HepG2 (cell line): ENCODE data around the gene ALDOA. TPM values are rescaled to one million over a fixed set of nuclear protein-coding genes. Genes with fewer than 3 reads are reported as not detected.

Experiments used
- BORCS8-MEF2B ChIP-seq: sonication (generic); formaldehyde crosslinking; IDR thresholded peaks from 2 replicates; pipeline ENCODE4 v1.8.0; 2022; ENCODE audit warnings: mild to moderate bottlenecking, missing genetic modification reagents
- IKZF5 ChIP-seq: IDR thresholded peaks from 2 replicates; pipeline ENCODE4 v1.6.1; 2018; ENCODE audit warnings: missing genetic modification reagents, mild to moderate bottlenecking, missing compliant biosample characterization
- MATR3 ChIP-seq: sonication (generic); formaldehyde crosslinking; IDR thresholded peaks from 2 replicates; pipeline ENCODE4 v1.4.0; 2020; ENCODE audit warnings: missing genetic modification reagents
- MBD4 ChIP-seq: IDR thresholded peaks from 2 replicates; pipeline ENCODE4 v1.6.1; 2012; ENCODE audit warnings: low read length, inconsistent platforms, borderline replicate concordance
- PCBP2 ChIP-seq: fragments of 200-400 bp; formaldehyde crosslinking; optimal IDR thresholded peaks from 2 replicates; pipeline ENCODE3; 2018; ENCODE audit warnings: low read length, low read depth; ENCODE audit not compliant: poor library complexity, severe bottlenecking
- RBAK ChIP-seq: sonication (generic); formaldehyde crosslinking; IDR thresholded peaks from 2 replicates; pipeline ENCODE4 v1.5.1; 2020; ENCODE audit warnings: mild to moderate bottlenecking, missing genetic modification reagents
- SAP130 ChIP-seq: IDR thresholded peaks from 2 replicates; pipeline ENCODE4 v1.6.1; 2016; ENCODE audit warnings: low read depth
- SNRNP70 ChIP-seq: fragments of 200-400 bp; formaldehyde crosslinking; IDR thresholded peaks from 2 replicates; pipeline ENCODE4 v1.6.1; 2017; ENCODE audit warnings: mild to moderate bottlenecking, low read depth, low read length, moderate library complexity
- ZBTB8A ChIP-seq: sonication (generic); formaldehyde crosslinking; IDR thresholded peaks from 2 replicates; pipeline ENCODE4 v1.4.0; 2020; ENCODE audit warnings: mild to moderate bottlenecking, low read depth, missing genetic modification reagents, borderline replicate concordance
- ZNF180 ChIP-seq: sonication (generic); formaldehyde crosslinking; IDR thresholded peaks from 2 replicates; pipeline ENCODE4 v1.4.0; 2020; ENCODE audit warnings: low read depth, missing genetic modification reagents, borderline replicate concordance
- ZNF234 ChIP-seq: sonication (generic); formaldehyde crosslinking; conservative IDR thresholded peaks from 2 replicates; pipeline ENCODE4 v1.5.1; 2020; ENCODE audit warnings: mild to moderate bottlenecking, missing genetic modification reagents
- ZNF274 ChIP-seq: sonication (generic); formaldehyde crosslinking; IDR thresholded peaks from 2 replicates; pipeline ENCODE4 v1.5.1; 2020; ENCODE audit warnings: mild to moderate bottlenecking, missing genetic modification reagents
- ZNF317 ChIP-seq: sonication (generic); formaldehyde crosslinking; IDR thresholded peaks from 2 replicates; pipeline ENCODE4 v1.5.0; 2020; ENCODE audit warnings: mild to moderate bottlenecking, missing genetic modification reagents
- ZNF350 ChIP-seq: sonication (generic); formaldehyde crosslinking; IDR thresholded peaks from 2 replicates; pipeline ENCODE4 v1.4.0; 2020; ENCODE audit warnings: mild to moderate bottlenecking, low read depth, missing genetic modification reagents, borderline replicate concordance
- ZNF468 ChIP-seq: sonication (generic); formaldehyde crosslinking; IDR thresholded peaks from 2 replicates; pipeline ENCODE4 v1.8.0; 2022; ENCODE audit warnings: mild to moderate bottlenecking, moderate library complexity, missing genetic modification reagents
- ZNF547 ChIP-seq: sonication (generic); formaldehyde crosslinking; IDR thresholded peaks from 2 replicates; pipeline ENCODE4 v1.5.1; 2020; ENCODE audit warnings: mild to moderate bottlenecking, missing genetic modification reagents
- ZNF557 ChIP-seq: sonication (generic); formaldehyde crosslinking; IDR thresholded peaks from 2 replicates; pipeline ENCODE4 v1.4.0; 2020; ENCODE audit warnings: missing genetic modification reagents
- ZNF616 ChIP-seq: sonication (generic); formaldehyde crosslinking; IDR thresholded peaks from 2 replicates; pipeline ENCODE4 v1.5.0; 2020; ENCODE audit warnings: low read depth, mild to moderate bottlenecking, missing genetic modification reagents
- polyA plus RNA-seq, 8 experiments: library from polyadenylated mRNA; depleted of rRNA in 3 of 8; stranded (reverse) in 7 of 8; unstranded in 1 of 8; fragments of >200 nt; fragmentation: Illumina TruSeq in 4 of 8; extraction: Trizol in 4 of 8; gene quantifications; 2 replicates each; pipeline versions ENCODE4 v1.2.1 to v1.2.3, GENCODE V29; 2011 to 2016; ENCODE audit warnings: low read depth in 4 of 8, missing spikeins in 1 of 8, mixed read lengths in 1 of 8; ENCODE audit not compliant: insufficient read depth in 1 of 8
- total RNA-seq, 5 experiments: library from RNA; depleted of rRNA; stranded (reverse); fragments of >200 nt; fragmentation: Illumina TruSeq; extraction: Trizol; gene quantifications; 2 replicates each; pipeline ENCODE4 v1.2.3, GENCODE V29; 2016; ENCODE audit warnings: low read depth in 1 of 5
- TF ChIP-seq, protein P1 (sequence below), 2 experiments: sonication (generic) in 1 of 2; formaldehyde crosslinking in 1 of 2; IDR thresholded peaks; 2 replicates each; pipeline versions ENCODE4 v1.4.0 to v1.6.1; 2016 to 2020; ENCODE audit warnings: borderline replicate concordance in 1 of 2, low read depth in 1 of 2, mild to moderate bottlenecking in 1 of 2, missing genetic modification reagents in 1 of 2
- TF ChIP-seq, protein P2 (sequence below): sonication (generic); formaldehyde crosslinking; IDR thresholded peaks from 2 replicates; pipeline ENCODE4 v1.5.0; 2020; ENCODE audit warnings: missing genetic modification reagents
- TF ChIP-seq, protein P3 (sequence below): sonication (generic); formaldehyde crosslinking; IDR thresholded peaks from 2 replicates; pipeline ENCODE4 v1.5.0; 2020; ENCODE audit warnings: missing genetic modification reagents

Gene ALDOA
- total and polyA plus RNA-seq, 2 of the 13 experiments (the other 11 are each of a cell fraction or from before 2014, with no cell fraction given) = 925 to 1,884 TPM

DNA sequence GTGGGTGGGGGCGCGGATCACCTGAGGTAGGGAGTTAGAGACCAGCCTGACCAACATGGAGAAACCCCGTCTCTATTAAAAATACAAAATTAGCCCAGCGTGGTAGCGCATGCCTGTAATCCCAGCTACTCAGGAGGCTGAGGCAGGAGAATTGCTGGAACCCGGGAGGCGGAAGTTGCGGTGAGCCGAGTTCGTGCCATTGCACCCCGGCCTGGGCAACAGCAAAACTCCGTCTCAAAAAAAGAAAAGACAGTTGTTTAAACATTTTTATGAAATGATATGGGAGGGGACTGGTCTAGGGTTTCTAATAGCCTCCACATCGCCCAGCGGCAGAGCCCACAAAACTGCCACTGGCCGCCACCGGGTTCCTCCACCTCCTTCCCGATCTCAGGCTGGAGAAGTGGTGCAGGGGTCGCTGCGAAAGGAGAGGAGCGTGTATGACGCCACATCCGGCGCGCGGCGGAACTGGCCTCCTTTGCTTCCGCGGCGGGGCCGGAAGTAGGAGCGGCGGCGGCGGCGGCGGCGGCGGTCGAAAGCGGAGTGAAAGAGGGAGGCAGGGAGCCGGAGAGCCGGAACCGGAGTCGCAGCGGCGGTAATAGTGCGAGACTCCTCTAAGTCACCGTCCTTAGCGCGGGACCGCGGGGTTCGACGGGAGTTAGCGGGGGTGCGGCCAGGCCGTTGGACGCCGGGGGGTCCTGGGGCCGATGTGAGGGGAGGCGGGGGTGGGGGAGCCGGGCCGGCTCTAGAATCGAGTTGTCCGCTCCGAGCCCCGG is 10.1 kb downstream of the ALDOA start, which contains the start of gene PPP4C (continued):
- TF ChIP-seq, protein P1, sequence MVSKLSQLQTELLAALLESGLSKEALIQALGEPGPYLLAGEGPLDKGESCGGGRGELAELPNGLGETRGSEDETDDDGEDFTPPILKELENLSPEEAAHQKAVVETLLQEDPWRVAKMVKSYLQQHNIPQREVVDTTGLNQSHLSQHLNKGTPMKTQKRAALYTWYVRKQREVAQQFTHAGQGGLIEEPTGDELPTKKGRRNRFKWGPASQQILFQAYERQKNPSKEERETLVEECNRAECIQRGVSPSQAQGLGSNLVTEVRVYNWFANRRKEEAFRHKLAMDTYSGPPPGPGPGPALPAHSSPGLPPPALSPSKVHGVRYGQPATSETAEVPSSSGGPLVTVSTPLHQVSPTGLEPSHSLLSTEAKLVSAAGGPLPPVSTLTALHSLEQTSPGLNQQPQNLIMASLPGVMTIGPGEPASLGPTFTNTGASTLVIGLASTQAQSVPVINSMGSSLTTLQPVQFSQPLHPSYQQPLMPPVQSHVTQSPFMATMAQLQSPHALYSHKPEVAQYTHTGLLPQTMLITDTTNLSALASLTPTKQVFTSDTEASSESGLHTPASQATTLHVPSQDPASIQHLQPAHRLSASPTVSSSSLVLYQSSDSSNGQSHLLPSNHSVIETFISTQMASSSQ (IDR thresholded peaks at IDR 0.05; ENCODE audit: low read depth) = no peak
- TF ChIP-seq, protein P1 (CRISPR knock-in tag; IDR thresholded peaks at IDR 0.05; ENCODE audit: borderline replicate concordance) = no peak; the same call in 1 of the 2 replicates
- TF ChIP-seq IKZF5 (CRISPR knock-in tag) = peak; percentile 71; the same call in 1 of the 2 replicates
- TF ChIP-seq PCBP2 = no peak
- no peak for TF ChIP-seq MATR3 (CRISPR knock-in tag)
- TF ChIP-seq ZNF180 (CRISPR knock-in tag) = no peak
- TF ChIP-seq ZNF350 (CRISPR knock-in tag) = no peak
- TF ChIP-seq SNRNP70 = no peak
- peak; percentile 93 for TF ChIP-seq SAP130 (CRISPR knock-in tag)
- TF ChIP-seq ZNF468 (CRISPR knock-in tag) = no peak
- TF ChIP-seq MBD4 = no peak
- no peak for TF ChIP-seq ZBTB8A (CRISPR knock-in tag)
- no peak for TF ChIP-seq ZNF317
- TF ChIP-seq BORCS8-MEF2B = peak; percentile 41; the same call in 1 of the 2 replicates
- peak; percentile 75; the same call in 1 of the 2 replicates for TF ChIP-seq ZNF547 (CRISPR knock-in tag)
- no peak for TF ChIP-seq ZNF557
- peak; percentile 34; the same call in 1 of the 2 replicates for TF ChIP-seq ZNF616 (CRISPR knock-in tag)
- 0 out of 2 replicates have a peak, but pooled peaks have one; percentile 30 for TF ChIP-seq ZNF234
- TF ChIP-seq, protein P2, sequence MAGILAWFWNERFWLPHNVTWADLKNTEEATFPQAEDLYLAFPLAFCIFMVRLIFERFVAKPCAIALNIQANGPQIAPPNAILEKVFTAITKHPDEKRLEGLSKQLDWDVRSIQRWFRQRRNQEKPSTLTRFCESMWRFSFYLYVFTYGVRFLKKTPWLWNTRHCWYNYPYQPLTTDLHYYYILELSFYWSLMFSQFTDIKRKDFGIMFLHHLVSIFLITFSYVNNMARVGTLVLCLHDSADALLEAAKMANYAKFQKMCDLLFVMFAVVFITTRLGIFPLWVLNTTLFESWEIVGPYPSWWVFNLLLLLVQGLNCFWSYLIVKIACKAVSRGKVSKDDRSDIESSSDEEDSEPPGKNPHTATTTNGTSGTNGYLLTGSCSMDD (CRISPR knock-in tag) = no peak
- TF ChIP-seq, protein P3, sequence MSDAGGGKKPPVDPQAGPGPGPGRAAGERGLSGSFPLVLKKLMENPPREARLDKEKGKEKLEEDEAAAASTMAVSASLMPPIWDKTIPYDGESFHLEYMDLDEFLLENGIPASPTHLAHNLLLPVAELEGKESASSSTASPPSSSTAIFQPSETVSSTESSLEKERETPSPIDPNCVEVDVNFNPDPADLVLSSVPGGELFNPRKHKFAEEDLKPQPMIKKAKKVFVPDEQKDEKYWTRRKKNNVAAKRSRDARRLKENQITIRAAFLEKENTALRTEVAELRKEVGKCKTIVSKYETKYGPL (CRISPR knock-in tag) = no peak
- TF ChIP-seq RBAK (CRISPR knock-in tag) = 0 out of 2 replicates have a peak, but pooled peaks have one; percentile 64
- TF ChIP-seq ZNF274 = peak; percentile 73; the same call in 1 of the 2 replicates
